ENCODE results near the gene ZNF620.

DNA sequence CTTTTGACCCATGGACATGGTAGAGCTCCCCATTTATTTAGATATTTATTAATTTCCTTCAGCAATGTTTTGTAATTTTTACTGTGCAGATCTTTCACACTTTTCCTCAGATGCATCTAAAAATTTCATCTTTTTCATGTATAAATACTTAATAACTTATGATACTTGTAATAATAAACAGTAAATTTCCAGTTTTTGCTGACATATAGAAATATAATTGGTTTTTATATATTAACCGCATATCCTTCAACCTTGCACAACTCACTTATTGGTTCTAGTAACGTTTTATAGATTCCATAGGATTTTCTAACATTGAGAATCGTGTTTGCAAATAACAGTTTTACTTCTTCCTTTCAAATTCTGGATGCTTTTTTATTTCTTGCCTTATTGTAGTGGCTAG lies 15.4 kb downstream of the ZNF620 start:
- TF ChIP-seq, protein P1, sequence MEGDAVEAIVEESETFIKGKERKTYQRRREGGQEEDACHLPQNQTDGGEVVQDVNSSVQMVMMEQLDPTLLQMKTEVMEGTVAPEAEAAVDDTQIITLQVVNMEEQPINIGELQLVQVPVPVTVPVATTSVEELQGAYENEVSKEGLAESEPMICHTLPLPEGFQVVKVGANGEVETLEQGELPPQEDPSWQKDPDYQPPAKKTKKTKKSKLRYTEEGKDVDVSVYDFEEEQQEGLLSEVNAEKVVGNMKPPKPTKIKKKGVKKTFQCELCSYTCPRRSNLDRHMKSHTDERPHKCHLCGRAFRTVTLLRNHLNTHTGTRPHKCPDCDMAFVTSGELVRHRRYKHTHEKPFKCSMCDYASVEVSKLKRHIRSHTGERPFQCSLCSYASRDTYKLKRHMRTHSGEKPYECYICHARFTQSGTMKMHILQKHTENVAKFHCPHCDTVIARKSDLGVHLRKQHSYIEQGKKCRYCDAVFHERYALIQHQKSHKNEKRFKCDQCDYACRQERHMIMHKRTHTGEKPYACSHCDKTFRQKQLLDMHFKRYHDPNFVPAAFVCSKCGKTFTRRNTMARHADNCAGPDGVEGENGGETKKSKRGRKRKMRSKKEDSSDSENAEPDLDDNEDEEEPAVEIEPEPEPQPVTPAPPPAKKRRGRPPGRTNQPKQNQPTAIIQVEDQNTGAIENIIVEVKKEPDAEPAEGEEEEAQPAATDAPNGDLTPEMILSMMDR (IDR thresholded peaks at IDR 0.05; ENCODE audit: low read length) = no peak
- TF ChIP-seq EZH2phosphoT487 (IDR thresholded peaks at IDR 0.05; ENCODE audit: low read length) (no peak), EZH2 (optimal IDR thresholded peaks at IDR 0.05; ENCODE audit: low read depth, low read length) (no peak)
